Measurements from ENCODE around the gene TRIM4.
A peak's percentile ranks its signal among the peaks of the same experiment; 100 is the strongest.
"Not testable (repeated sequence)": the region's sequence is repeated elsewhere in the genome, so short reads cannot be mapped to it uniquely, and the experiment has no call there.

Gene TRIM4

GRCh38 chr7:99943641-99944496 is 24.5 kb upstream of the TRIM4 start:
- Histone ChIP-seq H2AFZ (ENCODE audit: low read length, unreplicated experiment) (no peak overlapping the region), H3K79me2 (ENCODE audit: control insufficient read depth, insufficient read depth, low read length, unreplicated experiment) (no peaks in the 10 kb centered on the region), H3K36me3 (ENCODE audit: insufficient read depth, low read length) (no peaks in the 10 kb centered on the region), H3K27me3 (ENCODE audit: insufficient read depth, low read length) (peaks cover 65% of the 10 kb centered on the region), H3K4me3 (ENCODE audit: low read depth, low read length) (no peak overlapping the region), H3K27ac (ENCODE audit: low read depth, low read length) (no peak overlapping the region), H3K4me1 (ENCODE audit: control insufficient read depth, insufficient read depth, low read length, unreplicated experiment) (no peaks in the 10 kb centered on the region)

- peaks cover 68% of the 10 kb centered on the region for H3K27me3 ChIP-seq (ENCODE audit: insufficient read depth, low read length)
- H2AFZ ChIP-seq (ENCODE audit: low read length, unreplicated experiment) = no peak overlapping the region
- no peak overlapping the region for H3K27ac ChIP-seq (ENCODE audit: low read depth, low read length)
- H3K36me3 ChIP-seq (ENCODE audit: insufficient read depth, low read length) = no peaks in the 10 kb centered on the region
- H3K4me3 ChIP-seq (ENCODE audit: low read depth, low read length) = no peak overlapping the region
- no peaks in the 10 kb centered on the region for H3K4me1 ChIP-seq (ENCODE audit: control insufficient read depth, insufficient read depth, low read length, unreplicated experiment)
- H3K79me2 ChIP-seq (ENCODE audit: control insufficient read depth, insufficient read depth, low read length, unreplicated experiment) = no peaks in the 10 kb centered on the region
Measured at GRCh38 chr7:99938296-99938695, 19.0 kb upstream of the TRIM4 start.

GRCh38 chr7:99935009-99935408 is 15.7 kb upstream of the TRIM4 start:
- H3K4me1 ChIP-seq (ENCODE audit: control insufficient read depth, insufficient read depth, low read length, unreplicated experiment); H2AFZ ChIP-seq (ENCODE audit: low read length, unreplicated experiment); H3K27ac ChIP-seq (ENCODE audit: low read depth, low read length); H3K79me2 ChIP-seq (ENCODE audit: control insufficient read depth, insufficient read depth, low read length, unreplicated experiment); H3K4me3 ChIP-seq (ENCODE audit: low read depth, low read length); H3K36me3 ChIP-seq (ENCODE audit: insufficient read depth, low read length): not testable (repeated sequence)
- peaks cover 58% of the 10 kb centered on the region for H3K27me3 ChIP-seq (ENCODE audit: insufficient read depth, low read length)

- Histone ChIP-seq H3K4me3 (ENCODE audit: low read depth, low read length) (no peak overlapping the region), H3K36me3 (ENCODE audit: insufficient read depth, low read length) (no peaks in the 10 kb centered on the region), H3K4me1 (ENCODE audit: control insufficient read depth, insufficient read depth, low read length, unreplicated experiment) (no peaks in the 10 kb centered on the region), H3K79me2 (ENCODE audit: control insufficient read depth, insufficient read depth, low read length, unreplicated experiment) (no peaks in the 10 kb centered on the region), H3K27ac (ENCODE audit: low read depth, low read length) (no peak overlapping the region), H2AFZ (ENCODE audit: low read length, unreplicated experiment) (no peak overlapping the region), H3K27me3 (ENCODE audit: insufficient read depth, low read length) (peaks cover 64% of the 10 kb centered on the region)
Measured at GRCh38 chr7:99930376-99930775, 11.0 kb upstream of the TRIM4 start.

GRCh38 chr7:99929730-99930053 is 10.4 kb upstream of the TRIM4 start:
- Histone ChIP-seq H3K27me3 (ENCODE audit: insufficient read depth, low read length) (peaks cover 61% of the 10 kb centered on the region), H3K4me3 (ENCODE audit: low read depth, low read length) (peak overlapping the region; percentile 53), H3K27ac (ENCODE audit: low read depth, low read length) (no peak overlapping the region)

GRCh38 chr7:99928994-99929729 is 9.8 kb upstream of the TRIM4 start, which contains the start of gene GJC3:
TSS of gene GJC3 (minus strand) at chr7:99929620. CDS start at chr7:99929620, 0 bp downstream.
- Histone ChIP-seq H3K27me3 (ENCODE audit: insufficient read depth, low read length) (peaks cover 56% of the 10 kb centered on the region), H3K36me3 (ENCODE audit: insufficient read depth, low read length) (no peaks in the 10 kb centered on the region), H3K79me2 (ENCODE audit: control insufficient read depth, insufficient read depth, low read length, unreplicated experiment) (no peaks in the 10 kb centered on the region), H2AFZ (ENCODE audit: low read length, unreplicated experiment) (peak within 1 kb of the TSS; percentile 39), H3K4me3 (ENCODE audit: low read depth, low read length) (peak within 1 kb of the TSS; percentile 53), H3K4me1 (ENCODE audit: control insufficient read depth, insufficient read depth, low read length, unreplicated experiment) (no peaks in the 10 kb centered on the region), H3K27ac (ENCODE audit: low read depth, low read length) (no peak within 1 kb of the TSS)

More at GRCh38 chr7:99929730-99930053, 10.4 kb upstream of the TRIM4 start:
- no peaks in the 10 kb centered on the region for H3K36me3 ChIP-seq (ENCODE audit: insufficient read depth, low read length)
- no peaks in the 10 kb centered on the region for H3K4me1 ChIP-seq (ENCODE audit: control insufficient read depth, insufficient read depth, low read length, unreplicated experiment)
- H3K79me2 ChIP-seq (ENCODE audit: control insufficient read depth, insufficient read depth, low read length, unreplicated experiment) = no peaks in the 10 kb centered on the region
- peak overlapping the region; percentile 39 for H2AFZ ChIP-seq (ENCODE audit: low read length, unreplicated experiment)

GRCh38 chr7:99928188-99928587 is 8.9 kb upstream of the TRIM4 start:
- peaks cover 46% of the 10 kb centered on the region for H3K27me3 ChIP-seq (ENCODE audit: insufficient read depth, low read length)
- H3K79me2 ChIP-seq (ENCODE audit: control insufficient read depth, insufficient read depth, low read length, unreplicated experiment) = no peaks in the 10 kb centered on the region
- H3K27ac ChIP-seq (ENCODE audit: low read depth, low read length) = no peak overlapping the region
- no peaks in the 10 kb centered on the region for H3K4me1 ChIP-seq (ENCODE audit: control insufficient read depth, insufficient read depth, low read length, unreplicated experiment)
- no peaks in the 10 kb centered on the region for H3K36me3 ChIP-seq (ENCODE audit: insufficient read depth, low read length)
- H2AFZ ChIP-seq (ENCODE audit: low read length, unreplicated experiment) = no peak overlapping the region
- H3K4me3 ChIP-seq (ENCODE audit: low read depth, low read length) = no peak overlapping the region

GRCh38 chr7:99927536-99927935 is 8.2 kb upstream of the TRIM4 start:
- H3K79me2 ChIP-seq (ENCODE audit: control insufficient read depth, insufficient read depth, low read length, unreplicated experiment) = no peaks in the 10 kb centered on the region
- H3K4me3 ChIP-seq (ENCODE audit: low read depth, low read length) = no peak overlapping the region
- H3K27ac ChIP-seq (ENCODE audit: low read depth, low read length) = no peak overlapping the region
- H3K36me3 ChIP-seq (ENCODE audit: insufficient read depth, low read length) = no peaks in the 10 kb centered on the region
- no peaks in the 10 kb centered on the region for H3K4me1 ChIP-seq (ENCODE audit: control insufficient read depth, insufficient read depth, low read length, unreplicated experiment)
- H2AFZ ChIP-seq (ENCODE audit: low read length, unreplicated experiment) = no peak overlapping the region
- peaks cover 40% of the 10 kb centered on the region for H3K27me3 ChIP-seq (ENCODE audit: insufficient read depth, low read length)

GRCh38 chr7:99926321-99926720 is 7.0 kb upstream of the TRIM4 start:
- H3K4me3 ChIP-seq (ENCODE audit: low read depth, low read length) = no peak overlapping the region
- H3K27me3 ChIP-seq (ENCODE audit: insufficient read depth, low read length) = peaks cover 30% of the 10 kb centered on the region
- no peak overlapping the region for H3K27ac ChIP-seq (ENCODE audit: low read depth, low read length)
- H3K4me1 ChIP-seq (ENCODE audit: control insufficient read depth, insufficient read depth, low read length, unreplicated experiment) = no peaks in the 10 kb centered on the region
- peaks cover 6% of the 10 kb centered on the region for H3K36me3 ChIP-seq (ENCODE audit: insufficient read depth, low read length)
- no peak overlapping the region for H2AFZ ChIP-seq (ENCODE audit: low read length, unreplicated experiment)
- H3K79me2 ChIP-seq (ENCODE audit: control insufficient read depth, insufficient read depth, low read length, unreplicated experiment) = no peaks in the 10 kb centered on the region

GRCh38 chr7:99923200-99923599 is 3.9 kb upstream of the TRIM4 start:
- no peak overlapping the region for H3K27ac ChIP-seq (ENCODE audit: low read depth, low read length)
- peaks cover 19% of the 10 kb centered on the region for H3K27me3 ChIP-seq (ENCODE audit: insufficient read depth, low read length)
- peaks cover 12% of the 10 kb centered on the region for H3K79me2 ChIP-seq (ENCODE audit: control insufficient read depth, insufficient read depth, low read length, unreplicated experiment)
- peaks cover 8% of the 10 kb centered on the region for H3K36me3 ChIP-seq (ENCODE audit: insufficient read depth, low read length)
- no peak overlapping the region for H3K4me3 ChIP-seq (ENCODE audit: low read depth, low read length)
- no peak overlapping the region for H2AFZ ChIP-seq (ENCODE audit: low read length, unreplicated experiment)
- peaks cover under 1% of the 10 kb centered on the region for H3K4me1 ChIP-seq (ENCODE audit: control insufficient read depth, insufficient read depth, low read length, unreplicated experiment)

- Histone ChIP-seq H3K27me3 (ENCODE audit: insufficient read depth, low read length) (no peaks in the 10 kb centered on the region), H3K4me3 (ENCODE audit: low read depth, low read length) (peak overlapping the region; percentile 87), H3K27ac (ENCODE audit: low read depth, low read length) (no peak overlapping the region), H3K4me1 (ENCODE audit: control insufficient read depth, insufficient read depth, low read length, unreplicated experiment) (peaks cover 6% of the 10 kb centered on the region), H3K36me3 (ENCODE audit: insufficient read depth, low read length) (peaks cover 16% of the 10 kb centered on the region), H3K79me2 (ENCODE audit: control insufficient read depth, insufficient read depth, low read length, unreplicated experiment) (peaks cover 41% of the 10 kb centered on the region), H2AFZ (ENCODE audit: low read length, unreplicated experiment) (peak overlapping the region; percentile 92)
Measured at GRCh38 chr7:99920149-99920548, 819 bp upstream of the TRIM4 start.
